H1 (cell line): Measurements from ENCODE around the gene SFMBT2. TPM values are rescaled to one million over a fixed set of nuclear protein-coding genes. Genes with fewer than 3 reads are reported as not detected.

Experiments used
- BCL11A ChIP-seq, 2 experiments: IDR thresholded peaks; one replicate each; pipeline ENCODE4 v1.6.1; 2011; ENCODE audit warnings: low read depth in 2 of 2, low read length in 2 of 2, mild to moderate bottlenecking in 2 of 2
- BRCA1 ChIP-seq: IDR thresholded peaks from 2 replicates; pipeline ENCODE4 v1.6.1; 2012; ENCODE audit warnings: low read depth, low read length, improper control_type of control experiment
- CHD1 ChIP-seq: IDR thresholded peaks from 2 replicates; pipeline ENCODE4 v1.6.1; 2012; ENCODE audit warnings: low read depth, low read length, improper control_type of control experiment
- CTBP2 ChIP-seq: IDR thresholded peaks from 2 replicates; pipeline ENCODE4 v1.7.0; 2011; ENCODE audit warnings: borderline replicate concordance, mild to moderate bottlenecking, moderate library complexity, mixed read lengths, low read length; ENCODE audit not compliant: insufficient read depth, insufficient read length
- KDM1A ChIP-seq: fragments of 200-600, 300-600 bp; sonication (generic); IDR thresholded peaks from 2 replicates; pipeline ENCODE4 v1.7.1; 2016; ENCODE audit warnings: mild to moderate bottlenecking, low read length, borderline replicate concordance
- NANOG ChIP-seq: IDR thresholded peaks from 2 replicates; pipeline ENCODE4 v1.6.1; 2011; ENCODE audit warnings: low read length, low read depth, mild to moderate bottlenecking, inconsistent platforms; ENCODE audit not compliant: insufficient read depth, poor library complexity, severe bottlenecking
- polyA plus RNA-seq, 7 experiments: library from polyadenylated mRNA; depleted of rRNA in 3 of 7; stranded (reverse) in 5 of 7; unstranded in 2 of 7; fragments of >200 nt in 5 of 7; fragments of 200-250 nt in 2 of 7; gene quantifications; 1 replicate in 5 of 7; 2 replicates in 1 of 7; 4 replicates in 1 of 7; pipeline versions ENCODE4 v1.2.1 to v1.2.3, GENCODE V29; 2011 to 2013; ENCODE audit warnings: missing spikeins in 2 of 7, mixed read lengths in 2 of 7
- total RNA-seq: library from RNA; stranded (reverse); fragmentation: NEBNext Ultra II Directional; extraction: Animal tissue kit (Norgen Biotek cat#: 25700); gene quantifications from 2 replicates; pipeline ENCODE4 v1.2.1, GENCODE V29; 2021
- TF ChIP-seq, protein P1 (sequence below): fragments of 300-600 bp; sonication (generic); IDR thresholded peaks from 2 replicates; pipeline ENCODE4 v1.7.1; 2012; ENCODE audit warnings: low read length, moderate library complexity, mild to moderate bottlenecking, inconsistent platforms; ENCODE audit not compliant: insufficient replicate concordance

SFMBT2 gene
- total and polyA plus RNA-seq, 2 of the 8 experiments (the other 6 are each of a cell fraction or from before 2014, with no cell fraction given) = 2.9 to 11.0 TPM

DNA sequence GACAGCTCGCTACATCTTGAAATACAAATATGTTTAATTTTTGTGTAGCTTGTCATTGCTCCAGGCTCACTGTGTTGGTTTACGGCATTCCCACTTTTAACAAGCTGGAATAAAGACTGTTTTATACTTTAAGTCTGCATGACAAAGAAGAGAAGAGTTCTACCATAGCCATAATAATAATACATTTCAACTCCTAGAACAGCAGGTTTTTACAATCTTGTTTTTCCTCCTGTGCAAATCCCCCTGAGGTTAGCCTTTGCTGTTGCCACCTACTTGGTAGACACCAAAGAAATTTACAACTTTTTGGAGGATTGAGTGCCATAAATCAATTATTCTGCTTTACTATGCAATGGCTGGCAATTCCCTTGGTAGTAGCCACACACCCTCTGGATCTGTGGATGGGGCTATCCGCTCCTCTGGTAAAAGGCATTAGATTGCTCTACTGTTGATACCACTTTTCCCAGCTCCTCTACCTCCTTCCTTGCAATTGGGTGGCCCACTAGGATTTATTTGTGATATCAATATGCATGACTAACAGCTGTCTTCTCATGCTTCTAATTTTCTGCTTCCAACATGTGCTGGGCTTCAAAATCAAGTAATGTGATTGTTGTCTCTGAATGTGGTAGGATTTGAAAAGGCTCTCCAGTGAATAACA lies 60.2 kb downstream of the SFMBT2 start (continued):
- TF ChIP-seq, protein P1, sequence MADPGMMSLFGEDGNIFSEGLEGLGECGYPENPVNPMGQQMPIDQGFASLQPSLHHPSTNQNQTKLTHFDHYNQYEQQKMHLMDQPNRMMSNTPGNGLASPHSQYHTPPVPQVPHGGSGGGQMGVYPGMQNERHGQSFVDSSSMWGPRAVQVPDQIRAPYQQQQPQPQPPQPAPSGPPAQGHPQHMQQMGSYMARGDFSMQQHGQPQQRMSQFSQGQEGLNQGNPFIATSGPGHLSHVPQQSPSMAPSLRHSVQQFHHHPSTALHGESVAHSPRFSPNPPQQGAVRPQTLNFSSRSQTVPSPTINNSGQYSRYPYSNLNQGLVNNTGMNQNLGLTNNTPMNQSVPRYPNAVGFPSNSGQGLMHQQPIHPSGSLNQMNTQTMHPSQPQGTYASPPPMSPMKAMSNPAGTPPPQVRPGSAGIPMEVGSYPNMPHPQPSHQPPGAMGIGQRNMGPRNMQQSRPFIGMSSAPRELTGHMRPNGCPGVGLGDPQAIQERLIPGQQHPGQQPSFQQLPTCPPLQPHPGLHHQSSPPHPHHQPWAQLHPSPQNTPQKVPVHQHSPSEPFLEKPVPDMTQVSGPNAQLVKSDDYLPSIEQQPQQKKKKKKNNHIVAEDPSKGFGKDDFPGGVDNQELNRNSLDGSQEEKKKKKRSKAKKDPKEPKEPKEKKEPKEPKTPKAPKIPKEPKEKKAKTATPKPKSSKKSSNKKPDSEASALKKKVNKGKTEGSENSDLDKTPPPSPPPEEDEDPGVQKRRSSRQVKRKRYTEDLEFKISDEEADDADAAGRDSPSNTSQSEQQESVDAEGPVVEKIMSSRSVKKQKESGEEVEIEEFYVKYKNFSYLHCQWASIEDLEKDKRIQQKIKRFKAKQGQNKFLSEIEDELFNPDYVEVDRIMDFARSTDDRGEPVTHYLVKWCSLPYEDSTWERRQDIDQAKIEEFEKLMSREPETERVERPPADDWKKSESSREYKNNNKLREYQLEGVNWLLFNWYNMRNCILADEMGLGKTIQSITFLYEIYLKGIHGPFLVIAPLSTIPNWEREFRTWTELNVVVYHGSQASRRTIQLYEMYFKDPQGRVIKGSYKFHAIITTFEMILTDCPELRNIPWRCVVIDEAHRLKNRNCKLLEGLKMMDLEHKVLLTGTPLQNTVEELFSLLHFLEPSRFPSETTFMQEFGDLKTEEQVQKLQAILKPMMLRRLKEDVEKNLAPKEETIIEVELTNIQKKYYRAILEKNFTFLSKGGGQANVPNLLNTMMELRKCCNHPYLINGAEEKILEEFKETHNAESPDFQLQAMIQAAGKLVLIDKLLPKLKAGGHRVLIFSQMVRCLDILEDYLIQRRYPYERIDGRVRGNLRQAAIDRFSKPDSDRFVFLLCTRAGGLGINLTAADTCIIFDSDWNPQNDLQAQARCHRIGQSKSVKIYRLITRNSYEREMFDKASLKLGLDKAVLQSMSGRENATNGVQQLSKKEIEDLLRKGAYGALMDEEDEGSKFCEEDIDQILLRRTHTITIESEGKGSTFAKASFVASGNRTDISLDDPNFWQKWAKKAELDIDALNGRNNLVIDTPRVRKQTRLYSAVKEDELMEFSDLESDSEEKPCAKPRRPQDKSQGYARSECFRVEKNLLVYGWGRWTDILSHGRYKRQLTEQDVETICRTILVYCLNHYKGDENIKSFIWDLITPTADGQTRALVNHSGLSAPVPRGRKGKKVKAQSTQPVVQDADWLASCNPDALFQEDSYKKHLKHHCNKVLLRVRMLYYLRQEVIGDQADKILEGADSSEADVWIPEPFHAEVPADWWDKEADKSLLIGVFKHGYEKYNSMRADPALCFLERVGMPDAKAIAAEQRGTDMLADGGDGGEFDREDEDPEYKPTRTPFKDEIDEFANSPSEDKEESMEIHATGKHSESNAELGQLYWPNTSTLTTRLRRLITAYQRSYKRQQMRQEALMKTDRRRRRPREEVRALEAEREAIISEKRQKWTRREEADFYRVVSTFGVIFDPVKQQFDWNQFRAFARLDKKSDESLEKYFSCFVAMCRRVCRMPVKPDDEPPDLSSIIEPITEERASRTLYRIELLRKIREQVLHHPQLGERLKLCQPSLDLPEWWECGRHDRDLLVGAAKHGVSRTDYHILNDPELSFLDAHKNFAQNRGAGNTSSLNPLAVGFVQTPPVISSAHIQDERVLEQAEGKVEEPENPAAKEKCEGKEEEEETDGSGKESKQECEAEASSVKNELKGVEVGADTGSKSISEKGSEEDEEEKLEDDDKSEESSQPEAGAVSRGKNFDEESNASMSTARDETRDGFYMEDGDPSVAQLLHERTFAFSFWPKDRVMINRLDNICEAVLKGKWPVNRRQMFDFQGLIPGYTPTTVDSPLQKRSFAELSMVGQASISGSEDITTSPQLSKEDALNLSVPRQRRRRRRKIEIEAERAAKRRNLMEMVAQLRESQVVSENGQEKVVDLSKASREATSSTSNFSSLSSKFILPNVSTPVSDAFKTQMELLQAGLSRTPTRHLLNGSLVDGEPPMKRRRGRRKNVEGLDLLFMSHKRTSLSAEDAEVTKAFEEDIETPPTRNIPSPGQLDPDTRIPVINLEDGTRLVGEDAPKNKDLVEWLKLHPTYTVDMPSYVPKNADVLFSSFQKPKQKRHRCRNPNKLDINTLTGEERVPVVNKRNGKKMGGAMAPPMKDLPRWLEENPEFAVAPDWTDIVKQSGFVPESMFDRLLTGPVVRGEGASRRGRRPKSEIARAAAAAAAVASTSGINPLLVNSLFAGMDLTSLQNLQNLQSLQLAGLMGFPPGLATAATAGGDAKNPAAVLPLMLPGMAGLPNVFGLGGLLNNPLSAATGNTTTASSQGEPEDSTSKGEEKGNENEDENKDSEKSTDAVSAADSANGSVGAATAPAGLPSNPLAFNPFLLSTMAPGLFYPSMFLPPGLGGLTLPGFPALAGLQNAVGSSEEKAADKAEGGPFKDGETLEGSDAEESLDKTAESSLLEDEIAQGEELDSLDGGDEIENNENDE = no peak
- TF ChIP-seq KDM1A = no peak
- no peak for TF ChIP-seq CHD1
- TF ChIP-seq NANOG = no peak
- no peak for TF ChIP-seq CTBP2
- TF ChIP-seq BCL11A (IDR thresholded peaks at IDR 0.05; ENCODE audit: low read depth in 2 of 2, low read length in 2 of 2) = no peak
- no peak for TF ChIP-seq BRCA1
